NOMO-1 treated with DMSO at 0.1 percent for 48 hours (cell line): ENCODE measurements around the gene HIBADH.
"Not testable (repeated sequence)": the region's sequence is repeated elsewhere in the genome, so short reads cannot be mapped to it uniquely, and the experiment has no call there.

ENCODE experiments used
- DNase-seq: peaks from one replicate; lab custom pipeline; 2025; ENCODE audit not compliant: unreplicated experiment; lab: John Stamatoyannopoulos, UW

Gene HIBADH

DNA sequence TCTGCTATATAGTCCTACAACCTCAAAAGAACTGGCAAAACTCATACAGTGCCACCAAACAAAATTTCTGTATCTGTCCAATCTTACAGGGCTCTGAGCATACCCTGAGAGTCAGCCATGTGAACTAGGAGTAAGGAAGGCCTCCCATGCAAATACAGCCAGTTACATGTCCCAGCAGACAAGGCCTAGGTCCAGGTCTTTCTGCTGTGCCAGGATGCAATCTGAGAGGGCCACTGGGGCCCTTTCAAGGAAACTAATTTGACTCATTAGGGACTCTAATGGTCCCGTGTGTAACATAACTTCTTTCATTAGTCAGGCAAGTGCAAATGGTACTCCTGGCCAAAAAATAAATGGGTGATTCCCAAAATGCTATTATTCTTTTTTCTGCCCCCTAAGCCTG lies 17.9 kb upstream of the HIBADH start:
- DNase-seq = no peak

DNA sequence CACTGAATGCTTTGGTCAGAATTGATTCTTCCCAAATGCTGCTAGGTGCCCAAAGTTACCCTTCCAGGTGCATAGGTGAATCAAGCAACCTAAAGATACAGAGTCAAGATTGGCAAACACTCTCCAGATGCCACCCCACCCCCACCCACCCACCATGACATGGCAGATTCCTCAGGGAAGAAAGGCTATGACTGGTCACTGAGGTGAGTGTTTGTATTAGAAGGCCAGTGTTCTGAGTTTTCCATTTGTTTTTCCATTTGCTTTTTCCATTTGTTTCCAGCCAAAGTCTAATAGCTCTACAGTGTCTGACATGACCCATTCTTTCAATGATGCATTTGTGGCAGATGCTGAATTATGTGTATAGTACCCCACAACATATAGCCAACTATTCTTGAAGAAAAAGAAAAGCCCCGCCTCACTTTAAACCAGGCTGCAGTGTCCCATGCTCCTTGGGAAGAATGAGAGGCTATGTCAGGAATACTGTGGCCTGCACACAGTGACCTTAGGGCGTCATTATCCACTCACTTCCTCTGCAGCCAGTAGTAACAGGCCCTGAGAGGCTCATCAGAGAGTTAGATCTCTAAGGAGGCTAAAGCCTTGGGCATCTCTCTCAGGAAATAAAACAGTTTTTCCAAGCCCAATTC lies 16.1 kb upstream of the HIBADH start:
- no peak for DNase-seq

- DNase-seq = no peak
These were observed 15.4 kb upstream of the HIBADH start for GRCh38 chr7:27677912-27678612.

DNA sequence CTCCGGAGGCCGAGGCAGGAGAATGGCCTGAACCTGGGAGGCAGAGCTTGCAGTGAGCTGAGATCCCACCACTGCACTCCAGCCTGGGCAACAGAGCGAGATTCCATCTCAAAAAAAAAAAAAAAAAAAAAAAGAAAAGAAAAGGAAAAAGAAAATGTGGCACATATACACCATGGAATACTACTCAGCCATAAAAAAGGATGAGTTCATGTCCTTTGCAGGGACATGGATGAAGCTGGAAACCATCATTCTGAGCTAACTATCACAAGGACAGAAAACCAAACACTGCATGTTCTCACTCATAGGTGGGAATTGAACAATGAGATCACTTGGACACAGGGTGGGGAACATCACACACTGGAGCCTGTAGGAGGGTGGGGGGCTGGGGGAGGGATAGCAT lies 11.4 kb upstream of the HIBADH start:
- not testable (repeated sequence) for DNase-seq

- no peak for DNase-seq
These were observed 9.0 kb upstream of the HIBADH start for GRCh38 chr7:27671675-27672074.

GRCh38 chr7:27670676-27671075 lies 8.0 kb upstream of the HIBADH start:
- DNase-seq = no peak

- no peak for DNase-seq
These were observed 7.5 kb upstream of the HIBADH start for GRCh38 chr7:27670177-27670576.

- DNase-seq = no peak
These were observed 2.8 kb upstream of the HIBADH start for GRCh38 chr7:27665531-27665930.

DNA sequence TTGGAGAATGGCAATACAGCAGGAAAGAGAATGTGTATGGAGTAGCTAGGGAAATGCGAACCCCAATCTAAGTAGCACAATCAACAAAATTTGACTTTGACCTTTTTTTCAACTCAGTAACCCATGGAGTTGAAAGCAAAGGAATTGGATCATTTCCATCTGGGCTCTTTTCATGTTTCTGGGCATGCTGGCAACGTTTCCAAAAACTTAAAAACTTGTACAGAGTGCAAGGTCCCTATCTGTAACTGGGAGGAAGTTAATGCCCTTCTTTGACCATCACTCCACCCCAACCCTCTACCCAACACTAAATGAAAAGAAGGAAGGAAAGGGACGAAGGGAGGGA lies 1.3 kb upstream of the HIBADH start:
- no peak for DNase-seq

GRCh38 chr7:27661811-27662489 lies 733 bp downstream of the HIBADH start:
- peak; percentile 12 for DNase-seq

GRCh38 chr7:27656724-27657123 lies 6.0 kb downstream of the HIBADH start:
- no peak for DNase-seq

DNA sequence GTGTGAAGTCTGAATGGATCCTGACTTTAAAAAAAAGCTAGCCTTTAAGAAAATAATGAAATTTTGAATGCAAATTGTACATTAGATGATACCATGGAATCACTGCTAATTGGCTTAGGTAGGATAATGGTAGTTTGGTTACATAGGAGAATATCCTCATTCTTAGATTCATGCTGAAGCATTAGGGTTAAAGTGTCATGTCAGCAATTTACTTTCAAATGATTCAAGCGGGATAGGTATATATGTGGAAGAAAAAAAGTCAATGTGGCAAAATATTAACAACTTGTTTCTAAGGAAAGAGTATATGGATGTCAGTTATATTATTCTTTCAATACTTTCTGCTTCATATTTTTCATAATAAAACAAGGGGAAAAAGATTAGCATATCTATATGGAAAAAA lies 7.5 kb downstream of the HIBADH start:
- DNase-seq = no peak

DNA sequence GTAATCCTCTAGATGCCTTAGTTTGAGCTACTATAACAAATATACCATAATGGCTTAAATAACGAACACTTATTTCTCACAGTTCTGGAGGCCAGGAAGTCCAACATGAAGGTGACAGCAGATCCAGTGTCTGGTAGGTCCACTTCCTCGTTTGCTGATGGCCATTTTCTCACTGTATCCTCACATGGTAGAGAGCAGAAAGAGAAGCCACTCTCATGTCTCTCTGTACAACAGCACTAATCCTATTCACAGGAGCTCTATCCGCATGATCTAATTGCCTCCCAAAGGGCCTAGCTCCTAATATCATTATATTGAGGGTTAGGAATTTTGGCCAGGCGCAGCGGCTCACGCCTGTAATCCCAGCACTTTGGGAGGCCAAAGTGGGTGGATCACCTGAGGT lies 10.2 kb downstream of the HIBADH start:
- no peak for DNase-seq

GRCh38 chr7:27651702-27652101 lies 11.0 kb downstream of the HIBADH start:
- DNase-seq = no peak

- DNase-seq = no peak
These were observed 12.4 kb downstream of the HIBADH start for GRCh38 chr7:27650283-27650682.

DNA sequence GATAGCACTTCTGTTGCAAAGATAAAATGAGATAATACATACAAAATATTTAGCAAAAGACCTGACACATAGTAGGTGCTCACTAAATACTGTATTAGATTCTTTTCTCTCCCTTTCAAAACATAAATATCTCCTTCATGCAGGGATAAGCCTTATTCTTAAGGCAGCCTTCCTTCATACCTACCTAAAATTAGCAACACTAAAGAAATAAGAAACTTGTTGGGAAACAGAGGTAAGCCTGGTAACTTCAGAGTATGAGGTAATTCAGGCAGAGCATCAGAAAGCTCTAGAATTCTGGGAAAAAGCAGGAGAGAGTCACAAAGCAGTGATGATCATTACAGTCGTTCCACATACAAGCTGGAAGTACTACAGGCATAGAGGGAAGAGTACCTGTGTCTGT lies 15.2 kb downstream of the HIBADH start:
- DNase-seq = no peak

DNA sequence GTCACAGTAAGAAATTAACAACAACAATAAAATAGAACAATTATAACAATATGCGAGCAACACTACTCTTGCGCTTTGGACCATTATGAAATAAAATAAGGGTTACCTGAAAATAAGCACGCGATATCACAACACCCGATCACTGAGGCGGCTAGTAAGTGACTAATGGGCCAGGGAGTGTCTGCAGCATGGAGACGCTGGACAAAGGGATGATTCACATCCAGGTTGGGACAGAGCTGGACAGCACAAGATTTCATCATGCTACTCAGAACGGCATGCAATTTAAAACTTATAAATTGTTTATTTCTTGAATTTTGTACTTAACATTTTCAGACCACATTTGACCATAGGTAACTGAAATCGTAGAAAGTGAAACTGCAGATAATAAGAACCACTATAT lies 15.6 kb downstream of the HIBADH start:
- DNase-seq = no peak

DNA sequence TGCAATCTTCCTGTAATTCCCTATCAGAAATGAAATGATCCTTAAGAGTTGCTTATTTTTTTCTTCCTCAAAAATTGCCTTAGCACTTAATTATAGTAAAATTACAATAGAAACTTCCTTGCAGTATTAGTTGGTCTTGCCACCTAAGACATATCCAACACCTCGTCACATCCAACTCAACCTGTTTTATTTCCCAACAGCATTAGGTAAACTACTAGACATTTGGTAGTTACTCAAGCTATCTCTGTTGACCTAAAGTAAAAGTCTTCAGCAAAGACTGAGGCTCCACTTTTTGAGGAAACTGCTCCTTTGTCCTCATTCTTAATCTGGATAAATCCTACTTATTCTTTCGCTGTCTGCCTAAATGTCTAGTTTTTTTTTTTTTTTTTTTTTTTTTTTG lies 20.4 kb downstream of the HIBADH start:
- no peak for DNase-seq

DNA sequence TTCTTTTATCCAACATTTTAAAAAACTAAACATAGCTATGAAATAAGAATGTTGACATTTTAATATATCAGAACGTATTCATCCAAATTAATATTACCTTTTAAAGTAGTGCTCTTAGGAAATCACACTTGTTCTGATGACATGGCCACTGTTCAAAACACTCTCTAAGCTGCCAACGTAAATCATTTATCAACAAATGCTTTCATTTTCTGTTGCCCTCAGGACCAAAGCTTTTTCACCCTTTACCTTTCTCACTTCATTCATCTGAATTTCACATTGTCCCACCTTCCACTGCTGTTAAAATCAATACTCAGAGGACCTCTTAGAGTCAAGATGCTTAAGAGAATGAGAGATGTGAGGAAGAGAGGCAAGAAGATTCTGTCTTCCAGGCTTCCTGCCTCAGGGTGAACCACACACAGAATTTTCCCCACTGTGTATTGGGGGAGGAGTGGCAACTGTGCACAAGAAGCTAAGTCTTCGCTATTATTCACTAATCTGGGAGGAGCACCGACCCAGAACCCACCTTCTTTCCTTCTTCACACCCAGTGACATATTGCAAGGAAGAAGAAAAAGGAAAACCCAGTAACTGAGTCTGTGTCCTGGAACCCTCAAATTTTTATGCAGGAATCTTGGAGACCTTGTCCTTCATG lies 21.0 kb downstream of the HIBADH start:
- no peak for DNase-seq

GRCh38 chr7:27640884-27641574 lies 21.7 kb downstream of the HIBADH start:
- no peak for DNase-seq

- no peak for DNase-seq
These were observed 22.8 kb downstream of the HIBADH start for GRCh38 chr7:27639851-27640250.
